ENCODE data around the gene OSER1.
"Not testable (repeated sequence)": the region's sequence is repeated elsewhere in the genome, so short reads cannot be mapped to it uniquely, and the experiment has no call there.

OSER1 gene

GRCh38 chr20:44210406-44211176 is at the start of gene OSER1:
TSS of gene OSER1 (minus strand) at chr20:44210771. CDS start at chr20:44206957, 3,814 bp downstream.
- DNase-seq: peak; percentile 95

GRCh38 chr20:44258226-44258890 is 47.8 kb upstream of the OSER1 start:
- DNase-seq: no peak

- no peak for DNase-seq
Measured at GRCh38 chr20:44256961-44257360, 46.4 kb upstream of the OSER1 start.

- DNase-seq: no peak
Measured at GRCh38 chr20:44255942-44256341, 45.4 kb upstream of the OSER1 start.

DNA sequence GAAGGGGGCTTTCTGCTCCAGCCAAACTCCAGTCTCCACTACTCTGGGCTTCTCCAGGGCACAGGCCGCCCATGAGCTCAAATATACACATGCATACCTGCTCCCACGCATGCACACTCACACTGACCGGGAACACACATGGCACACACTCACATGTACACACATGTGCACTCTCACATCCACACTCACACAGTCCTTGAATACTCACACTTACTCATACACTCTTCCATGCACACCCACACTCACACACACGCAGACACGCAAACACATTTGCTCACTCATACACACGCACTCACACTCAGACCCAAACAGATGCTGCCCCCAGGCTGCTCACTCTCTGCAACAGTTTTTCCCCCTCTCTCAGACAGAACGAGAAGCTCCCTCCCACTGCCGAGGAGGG is 43.5 kb upstream of the OSER1 start:
- DNase-seq: no peak

DNA sequence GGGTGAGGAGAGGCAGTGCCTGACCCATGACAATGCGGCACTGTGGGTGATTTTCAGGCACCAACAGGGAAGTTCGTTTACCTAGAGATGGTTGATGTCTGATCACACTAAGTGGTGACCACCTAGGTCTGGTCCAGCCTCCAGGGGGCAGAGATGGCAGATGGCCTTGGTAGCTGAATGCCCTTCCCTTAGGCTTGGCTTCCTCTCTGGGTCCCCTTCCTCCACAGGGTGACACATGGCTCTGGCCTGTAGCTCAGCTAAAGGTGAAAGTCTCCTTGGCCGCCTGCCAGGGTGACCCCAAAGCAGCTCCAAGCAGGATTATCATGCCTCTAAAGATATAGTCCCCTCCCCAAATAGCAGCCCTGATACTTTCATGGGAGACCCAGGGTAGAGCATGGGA is 43.0 kb upstream of the OSER1 start:
- DNase-seq: no peak

- no peak for DNase-seq
Measured at GRCh38 chr20:44251284-44251683, 40.7 kb upstream of the OSER1 start.

- DNase-seq: no peak
Measured at GRCh38 chr20:44248410-44248759, 37.8 kb upstream of the OSER1 start.

DNA sequence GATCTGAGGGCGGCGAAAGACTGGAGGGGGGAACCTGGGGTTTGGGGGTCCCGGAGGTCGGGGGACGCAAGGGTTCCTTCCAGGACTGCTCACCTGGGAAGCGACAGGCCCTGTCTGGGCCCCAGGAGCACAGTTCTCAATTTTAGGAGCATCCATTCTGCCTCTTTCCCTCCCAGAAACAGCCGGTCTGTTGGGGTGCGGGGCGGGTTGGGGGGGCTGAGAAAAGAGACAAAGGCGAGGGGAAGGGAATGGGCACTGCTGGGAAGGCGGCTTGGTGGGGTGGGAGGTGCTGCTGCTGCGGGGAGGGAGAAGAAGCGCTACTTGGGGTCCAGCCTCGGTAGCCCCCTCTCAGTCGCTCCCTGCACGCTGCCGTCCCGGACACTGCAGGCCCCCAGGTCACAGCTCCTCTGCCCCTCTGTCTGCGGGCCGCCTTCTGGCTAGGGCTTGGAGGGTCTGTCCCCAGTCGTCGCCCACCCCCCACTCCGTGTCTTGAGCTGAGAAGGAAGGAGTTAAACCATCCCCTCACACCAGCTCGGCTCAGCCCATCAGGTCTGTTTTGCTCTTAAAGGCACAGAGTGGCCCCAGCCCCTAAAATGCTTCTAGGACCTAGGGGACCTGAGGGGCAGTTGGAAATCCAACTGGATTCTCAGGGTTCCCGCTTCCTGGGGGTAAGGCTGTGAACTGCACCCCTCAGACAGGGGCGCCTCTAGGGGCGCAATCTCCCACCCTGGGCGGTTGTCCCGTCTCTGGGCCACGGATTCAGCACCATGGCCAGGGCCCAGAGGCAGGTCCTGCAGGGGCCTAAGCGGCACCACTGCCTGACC is 37.2 kb upstream of the OSER1 start:
- DNase-seq: peak; percentile 36

DNA sequence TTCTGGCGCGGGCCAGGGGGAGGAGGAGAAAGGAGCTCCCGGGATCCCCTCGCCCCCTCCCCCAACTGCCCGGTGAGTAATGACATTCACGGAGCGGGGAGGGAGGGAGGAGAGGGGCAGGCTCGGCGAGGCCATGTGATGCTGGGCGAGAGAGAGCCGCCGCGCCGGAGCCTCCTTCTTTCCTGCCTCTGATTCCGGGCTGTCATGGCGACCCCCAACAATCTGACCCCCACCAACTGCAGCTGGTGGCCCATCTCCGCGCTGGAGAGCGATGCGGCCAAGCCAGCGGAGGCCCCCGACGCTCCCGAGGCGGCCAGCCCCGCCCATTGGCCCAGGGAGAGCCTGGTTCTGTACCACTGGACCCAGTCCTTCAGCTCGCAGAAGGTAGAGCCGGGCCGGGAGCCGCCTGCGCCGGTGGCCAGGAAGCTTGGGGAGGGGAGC is 36.6 kb upstream of the OSER1 start, which contains the start of gene GDAP1L1:
Gene GDAP1L1, plus strand, starts transcription at position 178 of the 441 bp plus-strand sequence. Its CDS starts 27 bp downstream, at position 205.
- no peak for DNase-seq

DNA sequence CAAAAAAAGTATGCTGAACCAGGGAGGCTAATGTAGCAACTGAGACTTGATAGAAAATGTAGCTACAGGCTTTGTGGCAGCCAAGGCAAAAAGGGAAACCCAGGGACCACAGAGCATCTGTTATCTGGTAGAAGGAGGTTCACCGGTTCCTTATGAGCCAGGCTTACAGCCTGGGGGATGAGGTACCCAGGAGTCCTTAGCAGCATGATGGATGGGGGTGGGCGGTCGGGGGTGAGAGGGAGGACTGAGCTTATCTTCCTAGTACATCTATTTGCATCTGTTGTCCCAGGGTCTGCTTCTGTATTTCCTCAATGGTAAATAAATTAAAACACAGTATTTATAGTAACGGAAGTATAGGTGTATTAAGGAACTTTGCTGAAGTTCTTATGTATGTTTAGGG is 35.4 kb upstream of the OSER1 start:
- DNase-seq: no peak

GRCh38 chr20:44241796-44242195 is 31.2 kb upstream of the OSER1 start:
- no peak for DNase-seq

- DNase-seq: not testable (repeated sequence)
Measured at GRCh38 chr20:44236840-44237239, 26.3 kb upstream of the OSER1 start.

- DNase-seq: no peak
Measured at GRCh38 chr20:44235702-44236101, 25.1 kb upstream of the OSER1 start.

- no peak for DNase-seq
Measured at GRCh38 chr20:44234566-44235317, 24.2 kb upstream of the OSER1 start.

- no peak for DNase-seq
Measured at GRCh38 chr20:44233436-44234016, 23.0 kb upstream of the OSER1 start.

DNA sequence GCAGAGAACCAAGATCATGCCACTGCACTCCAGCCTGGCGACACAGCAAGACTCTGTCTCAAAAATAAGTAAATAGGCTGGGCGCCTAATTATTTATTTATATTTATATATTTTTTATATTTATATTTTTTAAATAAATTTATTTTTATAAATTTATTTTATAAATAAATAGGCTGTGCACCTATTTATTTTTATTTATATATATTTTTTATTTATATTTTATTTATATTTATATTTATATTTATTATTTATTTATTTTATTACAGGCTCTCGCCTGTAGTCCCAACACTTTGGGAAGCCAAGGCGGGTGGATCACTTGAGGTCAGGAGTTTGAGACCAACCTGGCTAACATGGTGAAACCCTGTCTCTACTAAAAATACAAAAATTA is 21.9 kb upstream of the OSER1 start:
- DNase-seq: not testable (repeated sequence)

- DNase-seq: no peak
Measured at GRCh38 chr20:44231713-44232468, 21.3 kb upstream of the OSER1 start.

- DNase-seq: no peak
Measured at GRCh38 chr20:44231193-44231592, 20.6 kb upstream of the OSER1 start.

DNA sequence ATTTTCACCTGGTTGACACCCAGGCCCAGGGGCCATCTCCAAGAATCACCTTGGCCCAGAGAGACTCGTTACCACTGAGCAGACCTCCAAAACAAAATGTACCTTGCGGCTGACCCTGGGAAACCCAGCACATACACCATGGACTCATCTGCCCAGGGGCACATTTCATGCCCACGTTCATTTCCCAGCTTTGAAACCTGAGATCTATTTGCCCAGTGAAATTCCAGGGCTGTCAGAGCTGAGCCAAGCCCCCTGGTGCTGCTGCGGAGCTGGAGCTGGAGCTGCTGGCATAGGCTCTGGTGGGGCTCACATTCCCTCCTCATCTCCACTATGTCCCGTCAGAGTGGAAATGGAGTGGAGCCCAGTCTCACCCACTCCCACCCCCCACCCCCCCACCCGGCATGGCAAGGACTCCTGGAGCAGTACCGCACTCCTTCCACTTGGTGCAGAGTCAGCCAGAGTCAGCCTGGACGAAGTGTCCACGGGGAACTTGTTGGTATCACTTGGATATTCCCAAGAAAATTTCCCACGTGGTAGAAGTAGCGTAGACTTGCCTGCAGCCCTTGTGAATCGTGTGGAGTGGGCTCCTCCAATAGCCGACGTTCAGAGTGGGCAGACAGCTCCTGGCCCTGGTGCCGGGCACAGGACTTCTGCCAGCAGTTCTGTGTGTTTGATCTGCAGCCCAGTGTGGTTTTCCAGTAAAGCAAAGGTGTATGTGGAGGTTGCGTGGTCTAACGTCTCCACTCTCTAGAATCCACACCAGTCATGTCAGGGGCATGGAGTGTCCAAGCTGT is 18.1 kb upstream of the OSER1 start:
- DNase-seq: no peak

DNA sequence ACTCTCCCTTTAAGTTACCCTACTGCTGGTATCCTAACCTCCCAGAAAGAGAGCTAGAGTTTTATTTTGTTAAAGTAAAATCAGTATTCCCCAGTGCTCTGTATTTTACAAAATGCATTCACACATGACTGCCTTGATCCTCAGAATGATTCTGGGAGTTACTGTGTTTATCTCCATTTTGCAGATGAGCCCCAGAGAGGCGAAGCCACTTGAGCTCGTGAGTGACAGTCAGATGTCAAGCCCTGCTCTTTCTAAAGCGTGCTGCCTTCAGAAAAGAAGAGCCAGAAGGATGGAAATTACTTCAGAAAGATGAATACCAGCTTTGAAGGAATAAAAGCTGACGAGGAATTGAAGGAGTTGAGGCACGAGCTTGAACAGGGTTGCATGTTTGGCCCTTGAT is 14.1 kb upstream of the OSER1 start:
- DNase-seq: no peak

Measured in MV-4-11 (cell line).